ENCODE results near the gene FBXW2.

FBXW2 gene

DNA sequence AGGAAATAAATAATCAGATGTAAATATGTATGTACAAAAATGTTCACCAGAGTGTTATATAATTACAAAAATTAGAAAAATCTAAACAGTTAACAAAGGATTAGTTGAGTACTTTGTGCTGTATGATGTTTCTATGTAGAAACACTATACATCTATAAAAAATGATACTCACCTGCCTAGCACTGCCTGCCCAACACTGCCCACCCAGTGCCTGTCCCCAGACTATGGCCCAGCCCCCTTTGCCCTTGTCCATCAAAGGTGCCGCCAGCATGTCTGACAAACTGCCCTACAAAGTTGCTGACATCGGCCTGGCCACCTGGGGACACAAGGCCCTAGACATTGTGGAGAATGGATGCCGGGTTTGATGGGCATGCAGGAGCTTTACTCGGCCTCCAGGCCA is 72.8 kb downstream of the FBXW2 start:
- H3K27me3 ChIP-seq (ENCODE audit: control insufficient read depth, insufficient read depth, low read length): peaks cover 11% of the 10 kb centered on the region
- peaks cover 3% of the 10 kb centered on the region for H3K4me1 ChIP-seq (ENCODE audit: control insufficient read depth, insufficient read depth, low read length)
- H3K36me3 ChIP-seq (ENCODE audit: control insufficient read depth, insufficient read depth, low read length): no peaks in the 10 kb centered on the region
- H3K9ac ChIP-seq (ENCODE audit: low read depth, low read length): no peak overlapping the region
- H3K9me3 ChIP-seq (ENCODE audit: control insufficient read depth, insufficient read depth, low read length): no peaks in the 10 kb centered on the region
- no peak overlapping the region for H3K4me3 ChIP-seq (ENCODE audit: low read depth, low read length)

DNA sequence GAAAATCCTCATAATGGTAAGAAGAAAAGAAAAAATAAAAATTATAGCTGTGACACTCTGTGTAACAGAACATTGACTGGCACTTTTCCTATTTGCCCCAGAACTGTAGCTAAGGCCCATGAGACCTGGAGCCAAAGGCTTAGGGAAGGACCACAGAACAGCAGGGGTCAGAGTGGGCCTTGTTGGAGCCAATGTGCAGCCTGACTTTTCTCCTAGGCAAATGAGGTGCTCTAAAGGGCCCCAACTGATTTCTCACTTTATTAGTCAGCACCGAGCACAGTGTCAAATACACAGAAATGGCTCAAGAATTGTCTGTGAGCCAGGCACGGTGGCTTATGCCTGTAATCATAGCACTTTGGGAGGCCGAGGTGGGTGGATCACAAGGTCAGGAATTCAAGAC is 74.9 kb downstream of the FBXW2 start:
- no peak overlapping the region for H3K4me3 ChIP-seq (ENCODE audit: low read depth, low read length)
- no peak overlapping the region for H3K9ac ChIP-seq (ENCODE audit: low read depth, low read length)
- H3K9me3 ChIP-seq (ENCODE audit: control insufficient read depth, insufficient read depth, low read length): no peaks in the 10 kb centered on the region
- no peaks in the 10 kb centered on the region for H3K36me3 ChIP-seq (ENCODE audit: control insufficient read depth, insufficient read depth, low read length)
- peaks cover 11% of the 10 kb centered on the region for H3K27me3 ChIP-seq (ENCODE audit: control insufficient read depth, insufficient read depth, low read length)
- H3K4me1 ChIP-seq (ENCODE audit: control insufficient read depth, insufficient read depth, low read length): peaks cover 3% of the 10 kb centered on the region

DNA sequence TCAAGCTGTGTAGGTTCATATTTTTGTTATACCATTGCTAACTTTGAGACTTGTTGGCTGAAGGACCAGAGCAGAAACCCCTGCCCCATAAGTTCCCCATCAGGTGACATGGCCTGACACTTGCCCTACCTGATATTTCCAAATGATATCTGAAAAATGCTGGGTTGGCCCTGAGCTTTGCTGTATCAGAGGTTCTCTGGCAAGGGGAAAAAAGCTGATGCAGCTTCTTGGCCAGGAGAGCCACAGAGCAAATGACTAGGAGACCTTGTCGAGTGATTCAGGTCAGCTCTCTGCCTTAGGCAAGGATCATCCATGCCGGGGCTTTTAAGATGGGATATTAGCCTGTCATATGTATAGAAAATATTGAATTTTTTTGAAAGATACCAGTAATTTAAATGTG is 76.0 kb downstream of the FBXW2 start:
- Histone ChIP-seq H3K4me3 (ENCODE audit: low read depth, low read length) (no peak overlapping the region), H3K4me1 (ENCODE audit: control insufficient read depth, insufficient read depth, low read length) (peaks cover 3% of the 10 kb centered on the region), H3K9ac (ENCODE audit: low read depth, low read length) (no peak overlapping the region), H3K36me3 (ENCODE audit: control insufficient read depth, insufficient read depth, low read length) (no peaks in the 10 kb centered on the region), H3K9me3 (ENCODE audit: control insufficient read depth, insufficient read depth, low read length) (no peaks in the 10 kb centered on the region), H3K27me3 (ENCODE audit: control insufficient read depth, insufficient read depth, low read length) (peaks cover 22% of the 10 kb centered on the region)

DNA sequence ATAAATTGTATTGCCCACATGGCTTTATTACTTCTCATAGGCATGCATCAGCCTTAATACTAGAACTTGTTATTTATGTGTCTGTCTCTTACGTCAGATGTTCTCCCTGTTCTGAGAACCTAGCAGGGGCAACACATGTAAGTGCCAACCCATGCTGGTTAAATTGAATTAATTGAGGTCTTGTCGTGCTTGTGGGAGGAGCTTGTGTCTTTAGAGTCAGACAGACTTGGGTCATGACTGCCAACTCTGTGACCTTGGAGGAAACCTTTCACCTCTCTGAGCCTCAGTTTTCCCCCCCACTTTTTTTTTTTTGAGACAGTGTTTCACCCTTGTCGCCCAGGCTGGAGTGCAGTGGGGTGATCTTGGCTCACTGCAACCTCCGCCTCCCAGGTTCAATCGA is 76.7 kb downstream of the FBXW2 start:
- H3K4me3 ChIP-seq (ENCODE audit: low read depth, low read length): no peak overlapping the region
- H3K27me3 ChIP-seq (ENCODE audit: control insufficient read depth, insufficient read depth, low read length): peaks cover 26% of the 10 kb centered on the region
- no peaks in the 10 kb centered on the region for H3K36me3 ChIP-seq (ENCODE audit: control insufficient read depth, insufficient read depth, low read length)
- H3K4me1 ChIP-seq (ENCODE audit: control insufficient read depth, insufficient read depth, low read length): peaks cover 3% of the 10 kb centered on the region
- no peaks in the 10 kb centered on the region for H3K9me3 ChIP-seq (ENCODE audit: control insufficient read depth, insufficient read depth, low read length)
- H3K9ac ChIP-seq (ENCODE audit: low read depth, low read length): no peak overlapping the region

DNA sequence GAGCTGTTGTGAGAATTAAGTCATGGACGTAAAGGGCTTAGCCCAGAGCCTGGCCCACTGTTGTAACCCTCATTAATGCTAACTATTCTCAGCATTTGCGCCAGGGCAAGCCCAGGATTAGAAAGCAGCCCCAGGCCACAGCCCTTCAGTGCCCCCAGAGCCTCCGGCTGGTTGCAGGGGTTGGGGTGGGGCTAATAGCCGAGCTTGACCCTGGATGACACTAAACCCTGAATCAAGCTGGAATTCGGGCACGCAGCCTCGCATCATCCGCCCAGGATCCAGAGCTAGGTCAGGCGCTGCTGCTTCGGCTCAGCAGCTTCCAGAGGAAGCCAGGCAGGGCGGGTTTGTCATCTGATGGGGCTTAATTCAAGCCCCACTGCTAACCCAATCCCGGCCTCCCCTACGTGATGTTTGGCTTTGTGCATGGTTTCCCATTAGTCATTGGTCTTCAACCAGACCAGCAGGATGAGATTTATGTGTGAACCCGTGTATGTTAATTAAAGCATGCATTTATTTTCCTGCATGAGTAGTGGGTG is 77.8 kb downstream of the FBXW2 start:
- Histone ChIP-seq H3K4me3 (ENCODE audit: low read depth, low read length) (peak overlapping the region; percentile 73), H3K4me1 (ENCODE audit: control insufficient read depth, insufficient read depth, low read length) (peaks cover 3% of the 10 kb centered on the region), H3K9me3 (ENCODE audit: control insufficient read depth, insufficient read depth, low read length) (no peaks in the 10 kb centered on the region), H3K9ac (ENCODE audit: low read depth, low read length) (no peak overlapping the region), H3K36me3 (ENCODE audit: control insufficient read depth, insufficient read depth, low read length) (no peaks in the 10 kb centered on the region), H3K27me3 (ENCODE audit: control insufficient read depth, insufficient read depth, low read length) (peaks cover 26% of the 10 kb centered on the region)

DNA sequence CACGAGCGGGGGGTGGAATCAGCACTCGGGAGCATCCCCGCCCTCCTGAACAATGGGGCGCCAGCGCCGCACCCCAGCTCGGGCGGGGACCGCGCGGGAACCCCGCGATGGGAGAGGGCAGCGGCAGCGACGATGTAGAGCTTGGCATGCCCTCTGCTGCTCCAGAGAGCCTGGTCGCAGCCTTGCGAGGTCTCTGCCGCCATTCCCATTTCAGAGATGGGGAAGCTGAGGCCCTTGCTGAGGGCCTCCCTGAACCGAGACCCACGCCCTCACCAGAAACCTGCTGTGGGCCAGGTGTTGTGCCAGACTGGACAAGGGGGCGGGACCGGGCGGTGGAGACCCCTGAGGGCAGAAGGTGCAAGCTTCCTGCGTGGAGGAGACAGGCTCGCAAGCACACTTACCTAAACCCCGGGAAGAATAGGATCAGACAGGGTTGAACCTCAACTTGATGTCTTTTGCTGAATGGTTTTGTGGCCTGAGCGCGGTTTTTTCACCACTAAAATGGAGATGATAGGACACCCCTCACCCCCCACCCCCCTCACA is 78.3 kb downstream of the FBXW2 start:
- peaks cover 3% of the 10 kb centered on the region for H3K4me1 ChIP-seq (ENCODE audit: control insufficient read depth, insufficient read depth, low read length)
- no peaks in the 10 kb centered on the region for H3K9me3 ChIP-seq (ENCODE audit: control insufficient read depth, insufficient read depth, low read length)
- peak overlapping the region; percentile 73 for H3K4me3 ChIP-seq (ENCODE audit: low read depth, low read length)
- H3K27me3 ChIP-seq (ENCODE audit: control insufficient read depth, insufficient read depth, low read length): peaks cover 26% of the 10 kb centered on the region
- no peaks in the 10 kb centered on the region for H3K36me3 ChIP-seq (ENCODE audit: control insufficient read depth, insufficient read depth, low read length)
- H3K9ac ChIP-seq (ENCODE audit: low read depth, low read length): peak overlapping the region; percentile 10

DNA sequence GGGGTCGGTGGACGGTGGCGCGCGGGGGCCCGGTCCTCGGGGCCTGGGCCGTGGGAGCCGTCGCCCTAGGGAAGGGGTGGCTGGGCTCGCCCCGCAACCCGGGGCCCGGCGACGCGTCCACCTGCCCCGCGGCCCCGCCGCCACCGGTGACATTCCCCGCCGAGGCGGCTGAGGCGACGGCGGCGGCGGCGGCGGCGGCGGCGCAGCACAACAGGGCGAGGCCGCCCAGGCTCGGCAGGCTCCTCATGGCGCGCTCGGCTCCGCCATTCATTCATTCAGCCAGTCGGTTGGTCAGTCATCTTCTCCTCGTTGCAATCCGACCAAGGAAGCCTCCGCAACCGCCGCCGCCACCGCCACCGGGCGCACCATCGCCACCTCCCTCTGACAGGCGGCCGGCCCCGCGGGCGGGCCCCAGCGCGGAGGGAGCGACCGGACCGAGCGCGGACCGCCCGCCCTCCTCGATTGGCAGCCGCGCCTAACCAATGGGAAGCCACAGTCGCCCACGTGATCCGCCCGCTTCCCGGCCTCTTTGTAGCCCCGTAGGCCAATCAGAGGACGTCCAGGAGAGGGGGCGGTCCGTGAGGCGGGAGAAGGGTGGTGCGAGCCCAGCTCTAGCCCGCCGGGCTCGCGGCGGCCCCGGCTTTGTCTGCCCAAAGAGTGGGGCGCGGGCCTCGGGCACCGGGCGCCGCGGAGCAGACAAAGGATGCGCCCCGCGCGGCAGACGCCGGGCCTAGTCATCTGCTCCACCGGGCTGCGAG is 78.9 kb downstream of the FBXW2 start, which contains the start of gene MEGF9:
Gene MEGF9 (minus strand): TSS at position 383 of the 758 bp plus-strand sequence. CDS start 112 bp downstream, at position 271.
- H3K9me3 ChIP-seq (ENCODE audit: control insufficient read depth, insufficient read depth, low read length): no peaks in the 10 kb centered on the region
- H3K4me1 ChIP-seq (ENCODE audit: control insufficient read depth, insufficient read depth, low read length): peaks cover 3% of the 10 kb centered on the region
- peak within 1 kb of the TSS; percentile 10 for H3K9ac ChIP-seq (ENCODE audit: low read depth, low read length)

DNA sequence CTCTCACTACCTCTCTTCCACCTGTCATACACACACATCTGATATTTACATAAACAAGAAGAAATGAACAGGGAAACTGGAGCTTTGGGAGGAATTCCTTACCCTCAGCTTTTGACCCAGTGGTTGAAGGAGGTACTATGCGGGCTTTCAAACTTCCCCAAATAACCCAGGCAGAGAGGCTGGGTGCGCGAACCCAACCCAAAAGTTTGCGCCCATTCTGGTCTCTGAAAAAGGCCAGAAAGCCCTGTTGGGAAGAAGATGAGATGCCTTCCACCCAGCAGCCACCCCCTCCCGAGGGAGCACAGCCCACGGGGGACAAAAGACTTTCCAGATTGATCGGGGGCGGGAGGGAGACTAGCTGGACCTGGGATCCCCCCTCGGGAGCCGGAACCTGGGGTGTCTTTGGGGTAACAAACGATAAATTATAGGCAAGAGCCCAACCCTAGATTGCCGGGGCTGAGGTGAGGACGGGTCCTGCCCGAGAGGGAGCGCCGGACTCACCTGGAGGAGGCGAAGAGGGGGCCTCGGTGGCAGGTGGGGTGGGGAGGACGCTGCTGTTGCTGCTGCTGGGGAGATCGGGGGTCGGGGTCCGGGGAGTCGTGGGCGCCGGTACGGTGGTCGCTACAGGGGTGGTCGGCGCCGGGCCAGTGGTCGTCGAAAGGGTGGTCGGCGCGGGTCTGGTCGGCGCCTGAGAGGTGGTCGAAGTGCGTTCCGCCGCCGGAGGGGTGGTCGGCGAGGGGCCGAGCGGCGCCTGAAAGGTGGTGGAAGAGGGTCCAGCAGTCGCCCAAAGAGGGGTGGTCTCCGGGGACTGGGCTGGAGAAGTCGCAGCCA is 79.7 kb downstream of the FBXW2 start:
- no peaks in the 10 kb centered on the region for H3K9me3 ChIP-seq (ENCODE audit: control insufficient read depth, insufficient read depth, low read length)
- H3K4me1 ChIP-seq (ENCODE audit: control insufficient read depth, insufficient read depth, low read length): peaks cover 3% of the 10 kb centered on the region
- no peaks in the 10 kb centered on the region for H3K36me3 ChIP-seq (ENCODE audit: control insufficient read depth, insufficient read depth, low read length)
- H3K27me3 ChIP-seq (ENCODE audit: control insufficient read depth, insufficient read depth, low read length): peaks cover 26% of the 10 kb centered on the region
- no peak overlapping the region for H3K9ac ChIP-seq (ENCODE audit: low read depth, low read length)
- H3K4me3 ChIP-seq (ENCODE audit: low read depth, low read length): peak overlapping the region; percentile 48

More for the DNA sequence above, 78.9 kb downstream of the FBXW2 start, which contains the start of gene MEGF9:
- peak within 1 kb of the TSS; percentile 73 for H3K4me3 ChIP-seq (ENCODE audit: low read depth, low read length)
- no peaks in the 10 kb centered on the region for H3K36me3 ChIP-seq (ENCODE audit: control insufficient read depth, insufficient read depth, low read length)
- H3K27me3 ChIP-seq (ENCODE audit: control insufficient read depth, insufficient read depth, low read length): peaks cover 26% of the 10 kb centered on the region

DNA sequence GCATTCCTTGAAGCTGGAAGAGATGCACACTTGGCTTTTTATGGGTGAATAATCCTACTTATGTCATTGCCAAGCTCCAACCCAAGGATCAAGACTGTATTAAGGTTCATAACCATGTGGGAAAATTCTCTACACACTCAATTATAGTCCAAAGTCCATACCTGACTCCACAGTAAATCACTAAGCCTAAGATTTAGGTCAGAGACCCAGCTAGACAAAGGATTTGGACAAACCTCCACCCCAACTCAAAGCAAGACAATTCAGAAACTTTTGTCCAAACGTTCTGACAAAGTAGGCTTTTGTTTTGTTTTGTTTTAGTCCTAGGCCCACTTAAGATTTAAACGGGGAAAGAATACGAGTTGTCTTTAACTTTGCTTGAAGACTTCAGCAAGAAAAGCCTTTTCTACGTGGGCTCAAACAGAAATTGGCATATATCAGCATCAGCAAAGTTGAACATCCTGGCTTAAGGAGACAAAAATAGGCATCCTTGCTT is 80.6 kb downstream of the FBXW2 start:
- no peak overlapping the region for H3K4me3 ChIP-seq (ENCODE audit: low read depth, low read length)
- peaks cover 3% of the 10 kb centered on the region for H3K4me1 ChIP-seq (ENCODE audit: control insufficient read depth, insufficient read depth, low read length)
- H3K36me3 ChIP-seq (ENCODE audit: control insufficient read depth, insufficient read depth, low read length): no peaks in the 10 kb centered on the region
- H3K27me3 ChIP-seq (ENCODE audit: control insufficient read depth, insufficient read depth, low read length): peaks cover 26% of the 10 kb centered on the region
- no peak overlapping the region for H3K9ac ChIP-seq (ENCODE audit: low read depth, low read length)
- H3K9me3 ChIP-seq (ENCODE audit: control insufficient read depth, insufficient read depth, low read length): no peaks in the 10 kb centered on the region

DNA sequence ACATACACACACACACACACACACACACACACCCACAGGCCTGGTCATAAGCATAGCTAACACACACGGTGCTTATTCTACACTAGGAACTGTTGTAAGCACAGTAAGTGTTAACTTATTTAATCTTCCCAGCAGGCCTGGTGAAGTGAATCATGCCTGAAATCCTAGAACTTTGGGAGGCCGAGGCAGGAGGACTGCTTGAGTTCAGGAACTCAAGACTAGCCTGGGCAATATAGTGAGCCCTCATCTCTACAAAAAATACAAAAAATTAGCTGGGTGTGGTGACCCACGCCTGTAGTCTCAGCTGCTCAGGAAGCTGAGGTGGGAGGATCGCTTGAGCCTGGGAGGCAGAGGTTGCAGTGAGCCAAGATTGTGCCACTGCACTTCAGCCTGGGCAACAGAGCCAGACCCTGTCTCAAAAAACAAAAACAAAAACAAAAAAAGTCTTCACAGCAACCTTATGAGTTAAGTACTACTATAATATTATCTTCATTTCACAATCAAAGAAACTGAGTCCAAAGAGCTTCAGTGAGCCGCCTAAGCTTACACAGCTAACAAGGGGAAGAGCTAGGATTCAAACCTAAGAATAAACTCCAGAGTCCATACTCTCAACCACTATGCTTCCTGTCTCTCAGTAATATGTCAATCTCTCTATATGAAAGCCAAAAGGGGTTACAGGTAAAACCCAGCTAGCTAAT is 81.2 kb downstream of the FBXW2 start:
- no peak overlapping the region for H3K9ac ChIP-seq (ENCODE audit: low read depth, low read length)
- no peaks in the 10 kb centered on the region for H3K9me3 ChIP-seq (ENCODE audit: control insufficient read depth, insufficient read depth, low read length)
- H3K4me1 ChIP-seq (ENCODE audit: control insufficient read depth, insufficient read depth, low read length): peaks cover 3% of the 10 kb centered on the region
- no peaks in the 10 kb centered on the region for H3K36me3 ChIP-seq (ENCODE audit: control insufficient read depth, insufficient read depth, low read length)
- H3K4me3 ChIP-seq (ENCODE audit: low read depth, low read length): no peak overlapping the region
- H3K27me3 ChIP-seq (ENCODE audit: control insufficient read depth, insufficient read depth, low read length): peaks cover 26% of the 10 kb centered on the region

DNA sequence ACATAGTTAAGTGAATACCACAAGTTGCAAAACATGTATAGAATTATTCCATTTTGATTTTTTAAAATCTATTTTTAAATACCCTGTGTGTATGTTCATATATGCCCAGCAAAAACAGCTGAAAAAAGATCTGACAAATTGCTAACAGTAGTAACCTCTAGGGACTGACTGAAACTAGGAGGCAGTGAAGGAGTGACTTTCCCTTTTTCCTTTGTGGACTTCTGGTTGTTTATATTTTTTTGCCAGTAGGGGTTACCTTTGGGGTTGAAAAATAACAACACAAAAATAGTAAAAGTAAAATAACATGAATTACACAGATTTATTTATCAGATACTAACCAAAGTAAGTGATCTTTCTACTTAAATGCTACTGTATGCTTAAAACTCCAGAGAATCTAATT is 81.9 kb downstream of the FBXW2 start:
- Histone ChIP-seq H3K27me3 (ENCODE audit: control insufficient read depth, insufficient read depth, low read length) (peaks cover 24% of the 10 kb centered on the region), H3K9ac (ENCODE audit: low read depth, low read length) (no peak overlapping the region), H3K4me1 (ENCODE audit: control insufficient read depth, insufficient read depth, low read length) (peaks cover 3% of the 10 kb centered on the region), H3K36me3 (ENCODE audit: control insufficient read depth, insufficient read depth, low read length) (no peaks in the 10 kb centered on the region), H3K4me3 (ENCODE audit: low read depth, low read length) (no peak overlapping the region), H3K9me3 (ENCODE audit: control insufficient read depth, insufficient read depth, low read length) (no peaks in the 10 kb centered on the region)
